HG03457 (cell line): Measurements from ENCODE around the gene SLC1A2.

ENCODE experiments used
- ATAC-seq: cut with Tn5 transposase; IDR thresholded peaks from one replicate; pipeline ENCODE4 v1.9.1; 2021; ENCODE audit warnings: moderate number of reproducible peaks; ENCODE audit not compliant: unreplicated experiment

SLC1A2 gene

DNA sequence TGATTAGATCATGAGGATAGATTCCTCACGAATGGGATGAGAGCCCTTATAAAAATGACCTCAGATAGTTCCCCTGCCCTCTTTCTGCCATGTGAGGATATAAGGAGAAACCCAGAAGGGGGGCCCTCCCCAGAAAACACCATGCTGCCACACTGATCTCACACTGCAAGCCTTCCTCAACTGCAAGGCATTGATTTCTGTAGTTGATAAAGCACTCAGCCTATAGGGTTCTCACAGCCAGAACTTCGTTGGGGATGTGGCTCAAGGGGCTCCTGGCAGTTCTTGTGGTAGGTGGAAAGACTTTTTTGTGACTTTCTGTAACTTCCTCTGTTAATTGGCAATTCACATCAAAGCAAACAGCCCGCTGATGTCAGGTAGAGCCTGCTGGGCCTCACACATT is 171.5 kb downstream of the SLC1A2 start:
- no peak for ATAC-seq

DNA sequence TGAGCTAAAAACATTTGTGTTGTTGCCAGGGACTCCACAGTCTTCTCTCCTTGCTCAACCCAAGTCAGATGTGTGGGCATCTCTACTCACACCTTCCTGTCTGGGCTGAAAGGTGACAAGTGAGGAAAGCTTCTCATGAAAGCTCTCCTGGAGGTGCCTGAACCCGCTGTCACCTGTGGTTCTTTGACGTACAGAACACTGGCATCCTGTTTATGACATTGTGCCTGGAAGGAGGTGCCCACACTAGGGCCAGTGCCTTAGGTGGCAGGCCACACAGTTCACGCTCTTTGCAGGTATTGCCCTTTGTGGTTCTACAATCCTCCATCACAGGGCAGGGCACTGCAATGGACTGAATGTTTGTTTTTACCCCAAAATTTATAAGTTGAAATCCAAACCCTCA is 171.9 kb downstream of the SLC1A2 start:
- no peak for ATAC-seq

DNA sequence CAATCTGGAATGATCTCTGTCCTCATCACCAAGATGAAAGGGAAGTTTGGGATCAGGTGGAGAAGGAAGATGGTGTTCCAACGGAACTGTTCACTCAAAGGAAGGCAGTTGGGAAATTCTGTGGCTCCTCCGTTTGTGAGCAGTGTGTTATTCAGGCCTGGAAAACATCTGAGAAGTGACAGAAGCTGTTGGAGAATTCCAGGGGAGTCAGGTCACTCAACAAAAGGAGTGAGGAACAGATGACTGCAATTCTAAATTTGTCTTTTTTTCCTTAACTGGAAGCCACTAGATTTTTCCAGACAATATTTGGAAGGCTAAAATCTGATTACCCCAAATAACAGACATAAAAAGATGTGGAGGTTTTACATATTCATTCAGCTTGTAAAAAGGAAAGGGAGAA is 172.6 kb downstream of the SLC1A2 start:
- ATAC-seq, result no peak

DNA sequence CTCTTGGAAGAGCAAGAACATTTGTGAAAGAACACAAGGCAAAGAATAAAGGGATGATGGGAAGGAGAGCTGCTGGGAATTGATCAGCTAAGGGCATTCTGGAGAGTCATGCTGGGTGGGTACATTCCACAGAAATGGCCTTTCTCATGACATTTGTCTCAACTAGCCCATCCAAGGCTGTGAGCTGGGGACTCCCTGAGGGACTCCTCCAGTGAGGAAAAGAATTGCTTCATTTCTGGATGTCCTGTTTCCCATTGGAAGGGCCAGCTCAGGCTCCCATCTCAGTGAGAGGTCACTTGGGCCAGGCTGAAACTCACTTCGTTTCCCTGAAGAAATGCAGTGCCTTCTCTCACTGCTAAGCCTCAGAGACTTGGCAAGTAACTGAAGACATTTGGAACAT is 173.6 kb downstream of the SLC1A2 start:
- no peak for ATAC-seq

DNA sequence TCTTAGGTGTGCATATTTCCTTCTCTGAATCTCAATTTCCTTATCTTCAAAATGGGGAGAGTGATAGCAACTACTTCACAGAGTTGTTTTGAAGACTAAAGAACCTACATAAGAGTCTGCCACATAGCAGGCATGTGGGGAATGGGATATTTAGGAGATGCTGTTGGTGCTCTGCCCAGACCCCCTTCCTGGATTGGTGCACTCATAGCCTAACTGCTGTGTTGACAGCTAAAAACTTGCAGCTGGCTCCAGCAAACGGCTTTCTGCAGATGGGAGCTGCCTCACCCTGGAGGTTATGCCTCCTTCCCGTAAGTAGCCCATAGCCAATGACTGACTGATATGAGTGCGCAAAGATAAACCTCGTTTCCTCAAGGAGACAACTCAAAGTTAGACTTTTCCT is 174.3 kb downstream of the SLC1A2 start:
- no peak for ATAC-seq

DNA sequence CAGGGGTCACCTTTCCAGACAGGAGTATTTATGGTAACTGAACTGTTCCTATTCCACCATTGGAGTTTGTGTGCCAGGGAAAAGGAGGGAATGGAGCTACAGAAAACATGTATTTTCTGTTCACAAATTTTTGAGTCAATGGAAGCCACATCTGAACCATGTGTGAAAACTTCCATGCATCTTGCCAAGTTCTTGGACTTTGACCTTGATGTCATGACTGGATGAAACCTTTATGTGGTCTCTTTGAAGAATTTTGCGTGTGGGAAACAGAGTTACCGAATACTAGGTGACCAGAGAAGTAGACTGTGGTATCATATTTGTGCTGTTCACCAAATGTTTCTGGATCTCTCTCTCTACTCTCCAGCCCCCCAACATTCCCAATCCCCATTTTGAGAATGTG is 175.6 kb downstream of the SLC1A2 start:
- no peak for ATAC-seq

DNA sequence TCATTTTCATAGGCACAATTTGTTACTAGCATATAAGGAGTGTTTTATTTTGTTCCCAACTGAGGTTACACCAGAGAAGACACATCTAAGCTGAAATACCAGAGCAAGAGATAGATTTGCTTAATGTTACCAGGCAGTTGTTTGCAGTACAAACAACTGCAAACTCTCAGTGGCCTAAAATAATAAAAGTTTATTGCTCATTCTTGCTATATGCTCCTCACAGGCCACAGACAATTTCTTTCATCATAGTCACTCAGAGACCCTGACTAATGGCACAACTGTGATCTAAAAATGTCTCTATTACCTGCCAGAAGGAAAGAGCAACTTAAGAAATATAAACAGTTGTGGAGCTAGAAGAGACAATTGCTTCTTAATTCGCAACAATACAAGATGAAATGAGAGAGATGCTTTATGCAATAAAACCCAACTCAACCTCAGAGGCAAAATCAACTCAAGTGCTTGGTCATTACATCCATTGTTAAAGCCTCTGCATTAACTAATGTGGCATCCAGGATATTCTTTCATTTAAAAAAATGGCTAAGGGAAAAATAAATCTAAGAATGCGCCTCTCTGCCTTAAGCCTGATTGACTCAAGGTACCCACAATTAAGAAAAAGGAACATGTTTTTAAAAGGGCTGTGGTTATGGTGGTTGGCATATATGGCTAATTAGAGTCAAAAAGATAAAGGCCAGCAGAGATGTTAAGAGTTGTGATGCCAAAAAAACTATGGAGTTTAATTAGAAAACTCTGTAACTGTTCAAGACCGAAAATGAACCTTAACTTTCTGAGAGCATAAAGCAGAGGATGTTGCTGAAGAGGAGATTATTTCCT is 176.7 kb downstream of the SLC1A2 start:
- no peak for ATAC-seq

DNA sequence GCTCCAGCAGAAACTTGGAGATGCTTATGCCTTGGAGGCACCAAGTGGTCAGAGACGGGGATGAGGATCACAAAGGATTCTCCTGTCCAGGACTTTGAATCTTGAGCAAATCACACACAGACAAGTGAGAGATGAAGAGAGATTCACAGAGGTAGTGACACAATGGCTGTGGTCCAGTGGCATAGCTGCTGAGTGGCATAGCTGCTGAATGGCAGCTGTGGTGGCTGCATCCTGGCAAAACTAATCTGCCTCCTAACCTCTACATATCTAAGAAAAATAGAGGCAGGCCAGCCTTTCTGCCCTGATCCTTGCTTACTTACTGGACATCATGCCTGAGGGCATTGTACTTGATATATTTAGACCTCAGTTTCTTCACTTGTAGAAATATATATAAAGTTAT is 177.8 kb downstream of the SLC1A2 start:
- no peak for ATAC-seq

DNA sequence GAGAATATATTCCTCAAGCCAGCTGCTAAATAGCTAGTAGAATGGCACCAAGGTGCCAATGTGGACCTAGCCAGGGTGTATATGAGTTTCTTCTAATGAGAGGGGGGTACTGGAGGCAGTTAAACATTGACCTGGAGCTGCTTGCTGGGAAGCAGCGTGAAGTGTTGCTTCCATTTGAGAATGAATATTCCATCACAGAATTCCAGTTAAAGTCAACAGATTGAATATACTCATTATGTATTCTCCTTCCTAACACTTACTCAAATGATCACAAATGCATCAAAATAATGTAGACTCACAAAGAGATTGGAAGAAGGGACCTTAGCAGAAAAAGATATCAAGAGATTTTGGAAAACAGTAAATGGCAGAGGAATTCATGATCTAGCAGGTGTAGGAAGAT is 178.3 kb downstream of the SLC1A2 start:
- no peak for ATAC-seq

DNA sequence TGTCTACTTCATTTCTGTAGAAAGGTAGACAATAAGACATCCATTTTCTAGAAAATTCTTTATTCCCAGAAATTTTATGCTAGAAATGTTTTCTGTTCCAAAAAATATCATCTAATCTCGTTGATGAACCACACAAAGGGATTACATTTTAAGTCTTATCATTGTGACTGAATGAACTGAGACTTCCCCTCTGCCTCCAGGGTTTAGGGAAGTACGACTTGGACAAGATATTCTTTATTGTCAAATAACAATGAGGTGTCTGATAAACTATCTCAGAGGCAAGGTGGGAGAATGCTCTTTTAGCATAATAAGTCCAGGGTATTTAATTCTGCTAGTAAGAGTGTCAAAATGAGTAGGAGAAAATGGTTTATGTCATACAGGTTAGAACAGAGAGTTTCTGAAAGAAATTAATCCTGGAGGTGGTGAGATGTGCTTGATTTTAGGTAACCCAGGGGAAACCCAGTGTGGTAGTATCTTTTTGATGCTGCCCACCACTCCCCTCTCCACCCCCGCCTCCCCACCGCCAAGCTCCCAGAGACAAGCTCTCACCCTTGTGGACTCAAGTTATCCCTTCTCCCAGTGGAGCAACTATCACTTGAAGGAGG is 179.8 kb downstream of the SLC1A2 start:
- ATAC-seq, result no peak

DNA sequence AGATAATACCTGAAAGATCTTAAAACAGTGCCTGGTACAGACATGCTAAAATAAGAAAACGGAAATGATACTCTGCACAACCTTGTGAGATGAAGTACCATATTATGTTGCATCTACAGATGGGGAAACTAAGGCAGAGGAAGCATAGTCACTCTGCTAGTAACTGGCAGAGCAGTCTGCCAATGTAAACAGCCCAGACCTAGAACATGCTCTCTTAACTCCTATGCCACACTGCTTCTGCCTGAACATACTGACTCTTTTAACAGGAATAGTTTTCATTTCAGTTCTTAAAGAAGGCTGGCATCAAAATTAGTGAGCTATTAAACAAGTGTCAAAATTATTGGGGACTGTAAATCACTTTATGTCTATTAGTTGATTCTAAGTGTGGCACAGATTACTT is 180.5 kb downstream of the SLC1A2 start:
- ATAC-seq, result no peak

DNA sequence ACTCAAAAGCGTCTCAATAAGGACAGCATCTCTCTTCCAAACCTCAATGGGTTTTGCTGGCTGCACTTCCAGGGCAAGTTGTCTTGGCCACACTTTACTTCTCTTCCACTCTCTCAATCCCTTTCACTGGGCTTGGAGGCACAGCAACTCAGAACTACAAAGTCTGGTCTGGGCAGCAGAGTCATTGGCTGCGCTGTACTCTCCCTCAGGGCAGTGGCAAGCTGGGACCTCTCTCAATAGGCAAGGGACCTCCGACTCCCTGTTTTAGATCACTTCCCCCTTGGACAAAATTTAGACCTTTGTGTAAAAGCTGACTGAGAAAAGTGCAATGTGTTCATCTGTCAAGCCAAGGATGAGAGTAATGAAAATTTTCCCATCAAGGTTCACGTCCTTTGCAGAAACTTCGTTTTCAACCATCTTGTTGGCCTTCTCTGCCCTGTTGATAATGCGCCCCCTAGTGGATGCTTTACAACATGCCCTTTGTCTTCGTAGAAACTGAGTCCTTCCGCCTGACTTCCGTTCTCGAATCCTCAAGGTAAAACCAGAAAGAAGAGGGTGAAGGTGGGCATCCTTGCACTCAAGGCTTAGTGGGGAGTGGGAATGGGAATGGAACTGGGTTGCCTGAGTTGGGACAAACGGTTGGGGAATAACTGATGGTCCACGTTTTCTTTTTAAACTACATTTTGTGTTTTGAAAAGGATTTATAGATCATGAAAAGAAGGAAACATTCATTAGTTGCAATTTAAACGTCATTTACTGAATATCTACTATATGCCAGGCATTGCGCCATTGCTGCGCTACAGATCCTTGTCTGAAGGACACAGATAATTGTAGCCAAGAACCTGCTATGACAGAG is 181.3 kb downstream of the SLC1A2 start:
- ATAC-seq, result no peak

DNA sequence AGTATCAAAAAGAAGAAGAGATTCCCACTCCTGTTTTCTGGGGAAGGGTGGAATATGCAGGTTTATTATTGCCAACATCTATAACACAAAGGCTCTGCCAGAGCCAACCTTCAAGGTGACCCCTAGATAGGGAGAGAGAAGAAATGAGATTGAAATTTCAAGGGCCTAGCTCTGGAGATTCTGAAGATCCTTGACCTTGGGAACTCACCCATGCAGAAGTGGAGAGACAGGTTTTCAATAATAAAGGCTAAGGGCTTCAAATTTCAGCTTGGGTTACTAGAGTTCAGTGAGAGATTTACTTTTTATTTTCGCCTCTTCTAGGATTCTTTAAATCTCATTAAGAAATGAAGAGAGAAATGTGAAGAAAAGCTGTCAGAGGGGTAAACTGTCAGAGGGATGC is 182.0 kb downstream of the SLC1A2 start:
- no peak for ATAC-seq

DNA sequence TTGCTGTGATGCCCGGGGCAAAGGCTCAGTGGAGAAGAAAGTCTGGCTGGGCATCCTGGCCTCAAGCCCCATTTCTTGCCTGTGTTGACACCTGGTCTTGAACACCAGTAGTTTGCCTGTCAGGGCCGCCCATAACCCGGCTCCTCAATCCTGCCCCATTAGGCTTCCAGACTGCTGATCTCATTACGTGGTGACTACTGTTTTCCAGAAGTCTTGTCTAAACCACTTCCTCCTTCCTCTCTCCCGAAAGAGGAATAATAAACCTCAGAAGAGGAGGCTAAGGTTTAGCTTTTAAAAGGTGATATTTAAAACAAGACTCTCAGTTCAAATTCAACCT is 182.7 kb downstream of the SLC1A2 start:
- no peak for ATAC-seq

DNA sequence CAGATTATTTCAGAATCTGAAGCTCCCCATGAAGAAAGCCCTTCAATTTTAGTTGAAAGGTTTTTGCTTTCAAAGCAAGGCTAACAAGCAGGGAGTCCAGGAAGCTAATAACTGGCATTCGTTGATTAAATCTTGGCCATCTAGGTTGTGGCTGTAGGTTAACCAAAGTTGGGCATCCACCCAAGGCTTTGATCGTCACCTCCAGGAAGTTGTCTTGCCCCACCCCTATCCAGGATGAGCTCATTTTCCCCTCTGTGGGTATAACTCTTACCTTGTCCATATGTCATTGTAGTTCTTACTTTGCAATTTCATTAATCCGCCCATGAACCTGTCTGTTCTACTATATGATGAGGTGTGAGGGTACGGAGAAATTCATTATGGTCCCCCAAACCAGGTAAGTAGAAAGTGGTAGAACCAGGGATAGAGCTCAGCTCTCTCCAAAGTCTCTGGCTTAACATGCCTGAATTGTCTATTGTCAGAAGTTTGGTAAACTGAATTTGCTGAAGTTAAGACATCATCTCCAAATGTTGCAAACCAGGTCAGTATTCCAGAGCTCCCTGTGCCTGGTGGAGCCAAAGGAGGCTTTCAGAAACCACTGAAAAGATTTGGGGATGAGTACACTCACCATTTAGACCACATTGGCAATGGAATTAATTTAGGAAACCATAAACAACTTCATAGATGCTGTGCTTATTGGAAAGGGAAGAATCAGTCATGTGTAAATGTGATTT is 183.3 kb downstream of the SLC1A2 start:
- no peak for ATAC-seq

DNA sequence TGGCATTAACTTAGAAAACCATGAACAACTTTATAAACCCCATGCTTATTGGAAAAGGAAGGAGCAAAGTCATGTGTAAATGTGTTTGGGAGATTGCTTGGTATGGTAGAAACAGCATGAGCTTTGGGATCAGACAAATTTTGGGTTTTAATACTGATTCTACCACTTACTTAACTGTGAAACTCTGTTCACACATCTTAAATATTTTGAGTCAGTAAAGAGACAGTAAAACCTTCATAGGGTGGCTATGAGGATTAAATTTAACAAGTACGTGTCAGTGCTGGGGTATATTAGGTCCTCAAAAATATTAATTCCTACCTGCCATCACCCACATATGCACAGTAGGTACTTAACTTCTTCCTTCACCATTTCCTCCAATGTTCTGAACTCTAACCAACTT is 183.9 kb downstream of the SLC1A2 start:
- ATAC-seq, result no peak

DNA sequence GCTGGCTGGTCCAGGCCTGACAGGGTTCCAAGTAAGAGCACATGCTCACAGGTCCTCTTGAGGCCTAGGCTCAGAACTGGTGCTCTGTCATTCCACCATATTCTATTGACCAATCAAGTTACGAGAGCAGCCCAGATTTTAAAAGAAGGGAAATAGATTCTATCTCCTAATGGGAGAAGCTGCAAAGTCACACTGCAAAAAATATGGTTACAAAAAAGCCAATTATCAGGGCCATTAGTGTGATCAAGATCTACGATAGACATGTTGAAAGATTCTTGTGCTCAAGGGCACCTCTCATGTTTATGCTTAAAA is 184.2 kb downstream of the SLC1A2 start:
- no peak for ATAC-seq

DNA sequence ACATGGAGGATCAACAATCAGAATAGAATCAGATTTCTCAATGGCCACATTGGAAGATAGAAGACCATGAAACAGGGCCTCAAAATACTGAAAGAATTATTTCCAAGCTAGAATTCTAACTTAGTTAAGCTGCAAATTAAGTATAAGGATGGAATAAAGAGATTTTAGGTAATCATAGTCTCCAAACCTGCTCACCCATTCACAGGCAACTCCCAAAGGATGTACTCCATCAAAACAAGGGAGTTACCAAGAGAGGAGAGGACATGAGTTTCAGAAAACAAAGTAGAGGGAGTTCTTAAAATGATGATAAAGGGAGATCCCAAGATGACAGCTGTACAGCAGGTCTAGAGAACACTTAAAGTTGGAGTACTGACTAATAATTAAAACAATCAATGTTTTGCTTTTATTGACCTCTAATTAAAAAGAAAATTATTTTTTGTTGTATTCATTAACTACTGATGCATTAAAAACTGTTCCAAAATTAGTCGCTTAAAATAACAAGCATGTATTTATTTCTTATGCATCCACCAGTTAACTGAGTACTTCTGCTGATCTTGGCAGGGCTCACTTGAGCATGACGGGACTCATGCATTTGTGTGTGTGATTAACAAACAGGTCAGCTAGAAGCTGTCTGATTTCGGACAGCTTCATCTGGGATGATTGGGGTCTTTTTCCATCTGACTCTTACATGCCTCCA is 184.8 kb downstream of the SLC1A2 start:
- no peak for ATAC-seq

DNA sequence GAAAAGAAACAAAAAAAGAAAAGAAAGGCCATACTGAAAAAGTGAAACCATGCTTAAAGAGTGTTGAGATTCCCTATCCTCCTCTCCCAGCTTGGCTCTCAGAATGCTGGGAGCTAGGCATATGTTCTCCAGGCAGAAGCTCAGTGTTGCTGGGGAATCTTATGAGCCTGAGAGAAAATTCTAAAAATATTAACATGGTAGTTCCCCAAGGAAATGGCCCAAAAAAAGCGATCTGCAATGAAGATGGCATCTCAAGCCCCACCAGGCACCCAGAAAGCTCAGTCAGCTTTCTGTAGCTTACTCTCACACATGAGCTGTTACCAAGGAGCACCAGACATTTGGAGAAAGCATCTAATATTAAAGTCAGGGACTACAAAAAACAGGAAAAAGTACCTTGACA is 185.8 kb downstream of the SLC1A2 start:
- no peak for ATAC-seq

DNA sequence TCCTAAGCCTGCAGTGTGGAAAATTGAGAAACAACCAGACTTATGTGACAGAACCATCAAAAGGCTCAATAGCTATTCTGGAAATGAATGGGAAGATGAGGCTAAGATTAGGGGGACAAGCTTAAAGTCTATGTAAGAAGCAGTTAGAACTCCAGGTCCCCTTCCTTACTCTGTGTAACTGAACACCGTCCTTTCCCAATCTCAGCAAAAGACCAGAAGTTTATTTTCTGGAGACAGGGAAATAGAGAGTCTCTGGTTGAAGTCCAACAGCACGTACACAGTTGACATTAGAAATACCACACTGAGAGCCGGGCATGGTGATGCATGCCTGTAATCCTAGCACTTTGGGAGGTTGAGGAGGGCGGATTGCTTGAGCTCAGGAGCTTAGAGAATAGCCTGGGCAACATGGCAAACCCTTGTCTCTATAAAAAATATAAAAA is 186.4 kb downstream of the SLC1A2 start:
- ATAC-seq, result no peak
